Testis (tissue), 2 donors: Measurements from ENCODE around the gene UBASH3A.

Experiments
- POLR2A ChIP-seq: fragments of 450-650 bp; IDR thresholded peaks from one replicate; pipeline ENCODE4 v1.6.1; 2017; ENCODE audit warnings: antibody characterized with exemption, mild to moderate bottlenecking, moderate library complexity
- TF ChIP-seq, protein P1 (sequence below), 3 experiments: fragments of 450-650 bp in 2 of 3; fragments of 200-600 bp in 1 of 3; sonication (generic) in 1 of 3; IDR thresholded peaks; one replicate each; pipeline ENCODE4 v1.5.1; 2016 to 2019; ENCODE audit warnings: antibody characterized with exemption in 3 of 3, mild to moderate bottlenecking in 2 of 3, moderate library complexity in 1 of 3

DNA sequence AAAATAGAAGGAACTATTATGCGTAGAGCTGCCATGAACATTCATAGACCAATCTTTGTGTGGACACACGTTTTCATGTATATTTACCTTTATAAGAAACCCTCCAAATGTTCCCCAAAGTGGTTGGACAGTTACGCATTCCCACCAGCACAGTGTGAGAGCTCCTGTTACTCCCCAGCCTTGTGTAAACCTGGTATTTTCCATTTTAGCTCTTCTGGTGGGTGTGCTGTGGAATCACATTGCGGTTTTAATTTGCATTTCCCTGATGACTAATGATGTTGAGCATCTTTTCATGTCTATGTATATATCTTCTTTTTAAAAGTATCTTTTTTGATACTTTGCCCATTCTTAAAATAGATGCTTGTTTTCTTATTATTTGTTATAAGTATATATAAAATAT is 3.2 kb upstream of the UBASH3A start:
- TF ChIP-seq, protein P1, sequence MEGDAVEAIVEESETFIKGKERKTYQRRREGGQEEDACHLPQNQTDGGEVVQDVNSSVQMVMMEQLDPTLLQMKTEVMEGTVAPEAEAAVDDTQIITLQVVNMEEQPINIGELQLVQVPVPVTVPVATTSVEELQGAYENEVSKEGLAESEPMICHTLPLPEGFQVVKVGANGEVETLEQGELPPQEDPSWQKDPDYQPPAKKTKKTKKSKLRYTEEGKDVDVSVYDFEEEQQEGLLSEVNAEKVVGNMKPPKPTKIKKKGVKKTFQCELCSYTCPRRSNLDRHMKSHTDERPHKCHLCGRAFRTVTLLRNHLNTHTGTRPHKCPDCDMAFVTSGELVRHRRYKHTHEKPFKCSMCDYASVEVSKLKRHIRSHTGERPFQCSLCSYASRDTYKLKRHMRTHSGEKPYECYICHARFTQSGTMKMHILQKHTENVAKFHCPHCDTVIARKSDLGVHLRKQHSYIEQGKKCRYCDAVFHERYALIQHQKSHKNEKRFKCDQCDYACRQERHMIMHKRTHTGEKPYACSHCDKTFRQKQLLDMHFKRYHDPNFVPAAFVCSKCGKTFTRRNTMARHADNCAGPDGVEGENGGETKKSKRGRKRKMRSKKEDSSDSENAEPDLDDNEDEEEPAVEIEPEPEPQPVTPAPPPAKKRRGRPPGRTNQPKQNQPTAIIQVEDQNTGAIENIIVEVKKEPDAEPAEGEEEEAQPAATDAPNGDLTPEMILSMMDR (IDR thresholded peaks at IDR 0.05), result no peak
- TF ChIP-seq POLR2A, result no peak
